Adrenal gland (tissue), 12 donors: Measurements from ENCODE around the gene PLOD2. TPM values are rescaled to one million over a fixed set of nuclear protein-coding genes. Genes with fewer than 3 reads are reported as not detected.

Experiments
- DNase-seq, 7 donors: peaks; one replicate each; pipeline ENCODE4 v3.0.0-alpha.2; 2019 to 2020
- H3K27ac ChIP-seq, 5 donors: fragments of 200-600 bp; sonication (generic) in 4 of 5; 1 replicate in 3 of 5; 2 replicates in 2 of 5; pipeline versions ENCODE4 v1.5.1 to v1.8.0; 2016 to 2020; ENCODE audit warnings: mild to moderate bottlenecking in 1 of 5
- H3K27me3 ChIP-seq: fragments of 200-600 bp; 2 replicates; pipeline ENCODE4 v1.8.0; 2021
- H3K36me3 ChIP-seq, 2 donors: fragments of 200-600 bp; replicated peaks in 1 of 2; 1 replicate in 1 of 2; 2 replicates in 1 of 2; pipeline versions ENCODE4 v1.5.1 to v1.8.0; 2018 to 2022
- H3K4me1 ChIP-seq, 2 donors: fragments of 200-600 bp; replicated peaks in 1 of 2; 1 replicate in 1 of 2; 2 replicates in 1 of 2; pipeline versions ENCODE4 v1.5.1 to v1.8.0; 2018 to 2021
- H3K4me3 ChIP-seq, 4 donors: fragments of 200-600 bp; sonication (generic) in 3 of 4; one replicate each; pipeline ENCODE4 v1.5.1; 2016 to 2018
- H3K9me3 ChIP-seq, 3 donors: fragments of 200-600 bp; sonication (generic) in 1 of 3; replicated peaks in 1 of 3; 1 replicate in 2 of 3; 2 replicates in 1 of 3; pipeline versions ENCODE4 v1.5.1 to v1.8.0; 2016 to 2021
- POLR2A ChIP-seq, 2 donors: fragments of 450-650 bp; IDR thresholded peaks; one replicate each; pipeline ENCODE4 v1.6.1; 2017; ENCODE audit warnings: antibody characterized with exemption in 2 of 2, mild to moderate bottlenecking in 2 of 2, moderate library complexity in 1 of 2
- WGBS, 4 donors: extraction: QIAGEN DNeasy Blood & Tissue Kit in 2 of 4; methylation state at CpG; one replicate each; pipeline versions ENCODE4 v1.1.5 to v1.1.7; 2013 to 2017; 5-methylcytosine and 5-hydroxymethylcytosine counted together
- intact Hi-C, 2 donors: fragments of 100-400 bp; cut with DNase I; formaldehyde crosslinking; loops; one replicate each; pipeline versions ENCODE4 v1.14.1 to v1.15.0; 2022 to 2023
- polyA plus RNA-seq, 3 donors: library from polyadenylated mRNA; stranded (reverse); fragments of 200-250 nt in 2 of 3; fragments of 350-450 nt in 1 of 3; fragmentation: Illumina TruSeq in 1 of 3; extraction: RNeasy Lipid Tissue Mini Kit (QIAGEN cat#74804) in 1 of 3; gene quantifications; one replicate each; pipeline ENCODE4 v1.2.3, GENCODE V29; 2013 to 2014
- total RNA-seq, 9 donors: library from RNA; depleted of rRNA in 4 of 9; stranded (reverse); fragments of >200 nt in 4 of 9; fragments of 120-200 nt in 1 of 9; fragmentation: NEBNext Ultra II Directional in 1 of 9; extraction: Animal tissue kit (Norgen Biotek cat#: 25700) in 1 of 9; gene quantifications; one replicate each; pipeline versions ENCODE4 v1.1.0 to v1.2.4, GENCODE V29; 2013 to 2023
- TF ChIP-seq, protein P1 (sequence below), 6 experiments: fragments of 450-650 bp in 4 of 6; fragments of 200-600 bp in 2 of 6; sonication (generic) in 1 of 6; IDR thresholded peaks; 1 replicate in 5 of 6; 2 replicates in 1 of 6; pipeline versions ENCODE4 v1.5.1 to v1.8.0; 2016 to 2021; ENCODE audit warnings: antibody characterized with exemption in 6 of 6, mild to moderate bottlenecking in 2 of 6, moderate library complexity in 1 of 6
- donor health status: healthy with polysubstance abuse.
- donor health status: Bipolar disorder and iron deficiency.
- donor health status: DM: yes; HTN: yes; CAD: no.
- donor health status: DM: no; HTN: no; CAD: no.
- donor health status: DM: no; HTN: no; CAD: no.
- donor health status: DM: yes; HTN: yes; CAD: no.

Gene PLOD2
- total and polyA plus RNA-seq, 12 donors: 23.1 to 79.0 (median 41.7) TPM

DNA sequence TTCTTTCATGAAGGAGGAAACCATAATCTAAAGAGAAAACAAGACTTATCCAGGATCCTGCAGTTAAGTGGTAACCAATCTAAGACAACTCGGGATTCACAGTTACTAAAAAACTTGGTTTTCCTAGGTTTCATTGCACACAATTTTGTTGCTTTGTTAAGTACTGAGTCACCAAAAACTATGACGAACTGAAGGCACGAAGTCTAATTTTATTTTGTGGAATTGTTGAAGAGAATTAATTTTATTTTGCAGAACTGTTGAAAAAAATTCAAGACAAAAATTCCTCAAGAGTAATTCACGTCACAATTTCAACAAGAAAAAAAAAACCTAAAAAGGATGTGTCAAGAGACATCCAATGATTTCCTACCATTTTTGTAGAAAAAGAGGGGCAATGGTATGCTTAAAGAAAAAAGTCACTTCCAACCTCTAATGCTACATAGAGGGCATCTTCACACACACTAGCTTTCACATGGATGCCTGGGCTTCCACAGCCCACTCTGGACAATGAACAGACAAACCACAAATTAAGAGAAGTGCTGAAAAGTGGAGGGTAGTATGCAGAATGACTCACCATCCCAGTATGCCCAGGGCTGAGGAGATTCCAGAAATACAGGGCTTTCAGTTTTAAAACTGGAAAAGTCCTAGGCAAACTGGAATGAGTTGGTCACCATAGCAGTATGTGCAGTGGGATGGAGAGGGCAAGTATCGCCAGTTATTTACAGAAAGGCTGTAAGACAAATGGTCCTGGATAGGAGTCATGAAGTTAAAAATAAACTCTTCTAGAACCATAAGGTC, 29.2 kb downstream of the PLOD2 start:
- H3K4me3 ChIP-seq: no peak overlapping the region
- WGBS, 4 donors: 85 to 97% (median 94%) methylated on average over 5 of the region's 5 CpGs

GRCh38 chr3:146130881-146131371, 30.1 kb downstream of the PLOD2 start:
- intact Hi-C loops: no loop called here
- TF ChIP-seq, protein P1, sequence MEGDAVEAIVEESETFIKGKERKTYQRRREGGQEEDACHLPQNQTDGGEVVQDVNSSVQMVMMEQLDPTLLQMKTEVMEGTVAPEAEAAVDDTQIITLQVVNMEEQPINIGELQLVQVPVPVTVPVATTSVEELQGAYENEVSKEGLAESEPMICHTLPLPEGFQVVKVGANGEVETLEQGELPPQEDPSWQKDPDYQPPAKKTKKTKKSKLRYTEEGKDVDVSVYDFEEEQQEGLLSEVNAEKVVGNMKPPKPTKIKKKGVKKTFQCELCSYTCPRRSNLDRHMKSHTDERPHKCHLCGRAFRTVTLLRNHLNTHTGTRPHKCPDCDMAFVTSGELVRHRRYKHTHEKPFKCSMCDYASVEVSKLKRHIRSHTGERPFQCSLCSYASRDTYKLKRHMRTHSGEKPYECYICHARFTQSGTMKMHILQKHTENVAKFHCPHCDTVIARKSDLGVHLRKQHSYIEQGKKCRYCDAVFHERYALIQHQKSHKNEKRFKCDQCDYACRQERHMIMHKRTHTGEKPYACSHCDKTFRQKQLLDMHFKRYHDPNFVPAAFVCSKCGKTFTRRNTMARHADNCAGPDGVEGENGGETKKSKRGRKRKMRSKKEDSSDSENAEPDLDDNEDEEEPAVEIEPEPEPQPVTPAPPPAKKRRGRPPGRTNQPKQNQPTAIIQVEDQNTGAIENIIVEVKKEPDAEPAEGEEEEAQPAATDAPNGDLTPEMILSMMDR (IDR thresholded peaks at IDR 0.05): no peak
- no peak for TF ChIP-seq POLR2A (IDR thresholded peaks at IDR 0.05)
- no peaks in the 10 kb centered on the region for H3K27me3 ChIP-seq
- H3K4me3 ChIP-seq: no peak overlapping the region
- H3K9me3 ChIP-seq: no peaks in the 10 kb centered on the region
- H3K4me1 ChIP-seq: peaks cover 5 to 17% of the 10 kb centered on the region in 2 donors
- no peaks in the 10 kb centered on the region for H3K36me3 ChIP-seq
- no peak for DNase-seq
- no peak overlapping the region for H3K27ac ChIP-seq
- WGBS, 4 donors: 92 to 100% (median 98%) methylated on average over 2 of the region's 2 CpGs

More for the DNA sequence above, 29.2 kb downstream of the PLOD2 start:
- Histone ChIP-seq H3K9me3 (no peaks in the 10 kb centered on the region), H3K27ac (no peak overlapping the region), H3K27me3 (no peaks in the 10 kb centered on the region), H3K4me1 (peaks cover 0 to 11% of the 10 kb centered on the region in 2 donors), H3K36me3 (no peaks in the 10 kb centered on the region)
- TF ChIP-seq POLR2A (IDR thresholded peaks at IDR 0.05): no peak
- TF ChIP-seq, protein P1 (IDR thresholded peaks at IDR 0.05): no peak
- intact Hi-C loops: no loop called here
- DNase-seq: no peak

DNA sequence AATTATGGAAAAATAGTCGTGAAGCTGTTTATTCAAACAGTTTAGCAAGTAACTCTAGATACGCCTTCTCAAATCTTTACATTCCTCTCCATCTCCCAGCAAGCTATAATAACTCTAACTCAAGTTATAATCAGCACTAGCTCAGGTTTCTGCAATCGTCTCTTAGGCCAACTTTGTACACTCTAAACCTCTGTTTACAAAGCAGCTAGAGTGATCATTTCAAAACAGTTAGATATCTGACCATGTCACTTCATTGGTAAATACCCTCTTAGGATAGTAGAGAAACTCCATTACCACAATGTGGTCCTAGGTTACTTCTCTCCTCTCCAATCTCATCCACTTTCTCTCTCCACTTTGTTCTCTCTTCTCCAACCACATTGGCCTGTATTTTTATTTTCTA, 31.2 kb downstream of the PLOD2 start:
- DNase-seq: no peak
- Histone ChIP-seq H3K27ac (no peak overlapping the region), H3K4me3 (no peak overlapping the region), H3K36me3 (no peaks in the 10 kb centered on the region), H3K9me3 (no peaks in the 10 kb centered on the region), H3K4me1 (peaks cover 5 to 19% of the 10 kb centered on the region in 2 donors), H3K27me3 (no peaks in the 10 kb centered on the region)
- intact Hi-C loops: no loop called here
- TF ChIP-seq, protein P1 (IDR thresholded peaks at IDR 0.05): no peak
- no peak for TF ChIP-seq POLR2A (IDR thresholded peaks at IDR 0.05)
- 86 to 93% (median 90%) methylated on average over 3 of the region's 3 CpGs for WGBS, 4 donors

DNA sequence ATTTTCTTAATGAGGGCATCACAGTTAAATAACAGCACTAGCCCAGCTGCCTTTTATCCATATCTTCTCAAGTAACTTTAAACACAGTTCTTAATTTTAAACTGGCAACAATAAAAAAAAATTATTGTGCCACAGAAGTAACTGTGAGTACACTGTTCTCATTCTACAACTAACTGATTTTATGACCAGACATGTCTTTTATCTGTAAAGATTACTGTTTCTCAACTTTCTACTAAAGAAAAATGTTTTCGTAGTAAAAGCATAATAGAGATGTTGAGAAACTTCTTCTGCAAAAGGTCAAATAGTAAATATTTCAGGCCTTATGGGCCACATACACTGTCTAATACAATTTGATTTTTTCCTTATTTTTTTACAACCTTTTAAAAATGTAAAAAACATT, 32.0 kb downstream of the PLOD2 start:
- no peak overlapping the region for H3K27ac ChIP-seq
- no peaks in the 10 kb centered on the region for H3K36me3 ChIP-seq
- no peaks in the 10 kb centered on the region for H3K9me3 ChIP-seq
- intact Hi-C loops: no loop called here
- no peaks in the 10 kb centered on the region for H3K27me3 ChIP-seq
- H3K4me1 ChIP-seq: peaks cover 5 to 13% of the 10 kb centered on the region in 2 donors
- H3K4me3 ChIP-seq: no peak overlapping the region
- TF ChIP-seq POLR2A (IDR thresholded peaks at IDR 0.05): no peak
- TF ChIP-seq, protein P1 (IDR thresholded peaks at IDR 0.05): no peak
- no peak for DNase-seq
- WGBS, 4 donors: 59 to 76% (median 70%) methylated on average over 1 of the region's 1 CpG
